GM12801 (cell line): Measurements from ENCODE around the gene RAD1.

Experiments used
- CTCF ChIP-seq: IDR thresholded peaks from one replicate; pipeline ENCODE4 v1.5.1; 2011; ENCODE audit warnings: control low read depth; ENCODE audit not compliant: insufficient read length; ENCODE audit errors: extremely low read depth

The RAD1 gene

GRCh38 chr5:34897646-34898045, 17.7 kb downstream of the RAD1 start:
- no peak for TF ChIP-seq CTCF

- TF ChIP-seq CTCF: no peak
Observed at GRCh38 chr5:34895641-34896419, 19.5 kb downstream of the RAD1 start.

GRCh38 chr5:34894716-34895115, 20.6 kb downstream of the RAD1 start:
- TF ChIP-seq CTCF: no peak

- TF ChIP-seq CTCF: no peak
Observed at GRCh38 chr5:34892414-34892813, 22.9 kb downstream of the RAD1 start.

GRCh38 chr5:34891981-34892380, 23.3 kb downstream of the RAD1 start:
- no peak for TF ChIP-seq CTCF

- TF ChIP-seq CTCF: no peak
Observed at GRCh38 chr5:34889394-34889793, 25.9 kb downstream of the RAD1 start.

GRCh38 chr5:34886392-34887119, 28.7 kb downstream of the RAD1 start:
- TF ChIP-seq CTCF: no peak
